Kidney (tissue), 14 donors: ENCODE results near the gene SFMBT2. TPM values are rescaled to one million over a fixed set of nuclear protein-coding genes. Genes with fewer than 3 reads are reported as not detected.

Experiments
- DNase-seq, 5 donors: peaks; one replicate each; pipeline ENCODE4 v3.0.0-alpha.2; 2013 to 2020
- FAIRE-seq: peaks from 2 replicates; lab custom pipeline; 2012; peaks lifted over from hg19 to GRCh38; lab: Jason Lieb, UNC
- H3K27ac ChIP-seq, 2 donors: one replicate each; pipeline ENCODE4 v1.7.0; 2013; ENCODE audit warnings: low read depth in 2 of 2, low read length in 2 of 2, inconsistent platforms in 1 of 2
- H3K27me3 ChIP-seq: one replicate; pipeline ENCODE4 v1.7.1; 2013; ENCODE audit warnings: low read length, inconsistent platforms; ENCODE audit not compliant: control insufficient read depth, insufficient read depth
- H3K36me3 ChIP-seq, 3 donors: one replicate each; pipeline versions ENCODE4 v1.7.0 to v1.7.1; 2013; ENCODE audit warnings: low read length in 3 of 3, control low read depth in 1 of 3, inconsistent platforms in 1 of 3; ENCODE audit not compliant: insufficient read depth in 3 of 3, control insufficient read depth in 2 of 3
- H3K4me1 ChIP-seq, 3 donors: one replicate each; pipeline versions ENCODE4 v1.7.0 to v1.7.1; 2013; ENCODE audit warnings: low read length in 3 of 3, inconsistent platforms in 1 of 3, low read depth in 1 of 3; ENCODE audit not compliant: control insufficient read depth in 2 of 3, insufficient read depth in 2 of 3
- H3K4me3 ChIP-seq, 3 donors: one replicate each; pipeline versions ENCODE4 v1.7.0 to v1.8.1; 2013; ENCODE audit warnings: low read length in 3 of 3, control low read depth in 1 of 3, inconsistent platforms in 1 of 3
- H3K9ac ChIP-seq, 3 donors: one replicate each; pipeline versions ENCODE4 v1.7.0 to v1.7.1; 2013; ENCODE audit warnings: low read length in 3 of 3, control low read depth in 1 of 3, inconsistent platforms in 1 of 3
- H3K9me3 ChIP-seq, 3 donors: one replicate each; pipeline versions ENCODE4 v1.7.0 to v1.7.1; 2013; ENCODE audit warnings: low read length in 3 of 3, control low read depth in 1 of 3, inconsistent platforms in 1 of 3; ENCODE audit not compliant: control insufficient read depth in 2 of 3, insufficient read depth in 1 of 3
- CTCF ChIP-seq: IDR thresholded peaks from 3 replicates; pipeline ENCODE4 v1.5.1; 2012; ENCODE audit warnings: mild to moderate bottlenecking, moderate library complexity, borderline replicate concordance; ENCODE audit not compliant: insufficient read depth; ENCODE audit errors: extremely low read depth
- intact Hi-C: fragments of 100-400 bp; cut with DNase I; formaldehyde crosslinking; loops from one replicate; pipeline ENCODE4 v1.11.1; 2022
- polyA plus RNA-seq: library from polyadenylated mRNA; stranded (reverse); fragments of 350-450 nt; fragmentation: Illumina TruSeq; extraction: RNeasy Lipid Tissue Mini Kit (QIAGEN cat#74804); gene quantifications from one replicate; pipeline ENCODE4 v1.2.3, GENCODE V29; 2014; ENCODE audit warnings: low read depth, low replicate concordance; ENCODE audit not compliant: insufficient read depth
- total RNA-seq: library from RNA; stranded (reverse); fragmentation: NEBNext Ultra II Directional; extraction: Animal tissue kit (Norgen Biotek cat#: 25700); gene quantifications from one replicate; pipeline ENCODE4 v1.2.1, GENCODE V29; 2021
- donor health status: control.
- donor health status: control.
- donor health status: control.
- donor health status: control.
- donor health status: control.
- donor health status: DM: yes; HTN: yes; CAD: no.
- donor health status: Normal renal cell carcinoma (clear cell type).

Gene SFMBT2
- total and polyA plus RNA-seq, 2 donors from 2014 or later: 1.2 to 15.3 TPM

GRCh38 chr10:7357193-7357592 lies 53.6 kb downstream of the SFMBT2 start:
- Histone ChIP-seq H3K4me3 (no peak overlapping the region), H3K9me3 (no peaks in the 10 kb centered on the region), H3K27ac (no peak overlapping the region), H3K4me1 (no peaks in the 10 kb centered on the region), H3K27me3 (no peaks in the 10 kb centered on the region), H3K9ac (no peak overlapping the region), H3K36me3 (no peaks in the 10 kb centered on the region)
- no peak for FAIRE-seq
- TF ChIP-seq CTCF: no peak
- no peak for DNase-seq
- intact Hi-C loops: no loop called here

- H3K27ac ChIP-seq: no peak overlapping the region
- intact Hi-C loops: no loop called here
- no peak for TF ChIP-seq CTCF
- H3K27me3 ChIP-seq: no peaks in the 10 kb centered on the region
- no peaks in the 10 kb centered on the region for H3K9me3 ChIP-seq
- no peaks in the 10 kb centered on the region for H3K4me1 ChIP-seq
- DNase-seq (no peak), FAIRE-seq (no peak)
- no peak overlapping the region for H3K4me3 ChIP-seq
- H3K36me3 ChIP-seq: no peaks in the 10 kb centered on the region
- no peak overlapping the region for H3K9ac ChIP-seq
Measured at GRCh38 chr10:7354330-7355047, 56.3 kb downstream of the SFMBT2 start.

- no peaks in the 10 kb centered on the region for H3K4me1 ChIP-seq
- no peak for FAIRE-seq
- no peak for TF ChIP-seq CTCF
- no peak overlapping the region for H3K4me3 ChIP-seq
- DNase-seq: no peak
- no peaks in the 10 kb centered on the region for H3K36me3 ChIP-seq
- no peaks in the 10 kb centered on the region for H3K9me3 ChIP-seq
- H3K27me3 ChIP-seq: no peaks in the 10 kb centered on the region
- no peak overlapping the region for H3K27ac ChIP-seq
- intact Hi-C loops: no loop called here
- H3K9ac ChIP-seq: no peak overlapping the region
Measured at GRCh38 chr10:7351894-7352293, 58.9 kb downstream of the SFMBT2 start.
